Liver (tissue), 9 donors: ENCODE results near the gene EML5. TPM values are rescaled to one million over a fixed set of nuclear protein-coding genes. Genes with fewer than 3 reads are reported as not detected.

Source experiments
- DNase-seq: peaks from one replicate; pipeline ENCODE4 v3.0.0-alpha.2; 2017; ENCODE audit warnings: low spot score
- H3K27ac ChIP-seq, 2 donors: one replicate each; pipeline ENCODE4 v1.7.0; 2013; ENCODE audit warnings: inconsistent platforms in 2 of 2, low read length in 2 of 2, control low read depth in 1 of 2, low read depth in 1 of 2, mild to moderate bottlenecking in 1 of 2
- H3K27me3 ChIP-seq, 4 donors: one replicate each; pipeline versions ENCODE4 v1.6.1 to v1.7.0; 2013; ENCODE audit warnings: low read length in 3 of 4, inconsistent platforms in 1 of 4, mild to moderate bottlenecking in 1 of 4, moderate library complexity in 1 of 4; ENCODE audit not compliant: control insufficient read depth in 4 of 4, insufficient read depth in 4 of 4
- H3K36me3 ChIP-seq, 4 donors: one replicate each; pipeline versions ENCODE4 v1.6.1 to v1.7.0; 2013; ENCODE audit warnings: low read length in 3 of 4, mild to moderate bottlenecking in 3 of 4, low read depth in 1 of 4, moderate library complexity in 1 of 4; ENCODE audit not compliant: control insufficient read depth in 4 of 4, insufficient read depth in 3 of 4
- H3K4me1 ChIP-seq, 4 donors: one replicate each; pipeline versions ENCODE4 v1.6.1 to v1.7.0; 2013; ENCODE audit warnings: low read length in 3 of 4, mild to moderate bottlenecking in 3 of 4, moderate library complexity in 1 of 4; ENCODE audit not compliant: control insufficient read depth in 4 of 4, insufficient read depth in 4 of 4
- H3K4me3 ChIP-seq, 3 donors: one replicate each; pipeline versions ENCODE4 v1.6.1 to v1.7.0; 2013; ENCODE audit warnings: low read length in 3 of 3, control low read depth in 1 of 3, low read depth in 1 of 3, mild to moderate bottlenecking in 1 of 3
- H3K9ac ChIP-seq, 2 donors: one replicate each; pipeline ENCODE4 v1.7.0; 2013; ENCODE audit warnings: low read length in 2 of 2, mild to moderate bottlenecking in 2 of 2, moderate library complexity in 2 of 2, control low read depth in 1 of 2, low read depth in 1 of 2
- H3K9me3 ChIP-seq, 4 donors: one replicate each; pipeline versions ENCODE4 v1.6.1 to v1.7.0; 2013; ENCODE audit warnings: low read length in 3 of 4; ENCODE audit not compliant: control insufficient read depth in 4 of 4
- ATF3 ChIP-seq: IDR thresholded peaks from 2 replicates; pipeline ENCODE4 v1.6.1; 2016; ENCODE audit warnings: antibody characterized with exemption
- CTCF ChIP-seq: fragments of 150-350 bp; IDR thresholded peaks from 2 replicates; pipeline ENCODE4 v1.5.1; 2017; ENCODE audit warnings: improper control_type of control experiment, low read depth, low read length; ENCODE audit not compliant: missing input control
- EGR1 ChIP-seq, 2 donors: IDR thresholded peaks; 2 replicates each; pipeline ENCODE4 v1.6.1; 2016 to 2018; ENCODE audit warnings: antibody characterized with exemption in 2 of 2, low read depth in 2 of 2
- FOXA1 ChIP-seq: IDR thresholded peaks from 2 replicates; pipeline ENCODE4 v1.6.1; 2016; ENCODE audit warnings: antibody characterized with exemption
- FOXA2 ChIP-seq: IDR thresholded peaks from 2 replicates; pipeline ENCODE4 v1.6.1; 2016; ENCODE audit warnings: antibody characterized with exemption
- GABPA ChIP-seq, 2 donors: IDR thresholded peaks in 1 of 2; conservative IDR thresholded peaks in 1 of 2; 2 replicates each; pipeline ENCODE4 v1.6.1; 2016; ENCODE audit warnings: antibody characterized with exemption in 2 of 2, mild to moderate bottlenecking in 1 of 2, moderate library complexity in 1 of 2
- HNF4A ChIP-seq, 2 donors: conservative IDR thresholded peaks; 2 replicates each; pipeline ENCODE4 v1.6.1; 2016; ENCODE audit warnings: antibody characterized with exemption in 2 of 2, mild to moderate bottlenecking in 2 of 2
- HNF4G ChIP-seq: IDR thresholded peaks from 2 replicates; pipeline ENCODE4 v1.6.1; 2016; ENCODE audit warnings: antibody characterized with exemption
- JUND ChIP-seq, 2 donors: IDR thresholded peaks; 2 replicates each; pipeline ENCODE4 v1.6.1; 2016; ENCODE audit warnings: antibody characterized with exemption in 2 of 2
- MAX ChIP-seq: IDR thresholded peaks from 2 replicates; pipeline ENCODE4 v1.6.1; 2016; ENCODE audit warnings: antibody characterized with exemption
- NR2F2 ChIP-seq: IDR thresholded peaks from 2 replicates; pipeline ENCODE4 v1.6.1; 2016; ENCODE audit warnings: antibody characterized with exemption
- REST ChIP-seq: IDR thresholded peaks from 2 replicates; pipeline ENCODE4 v1.6.1; 2016; ENCODE audit warnings: antibody characterized with exemption, mild to moderate bottlenecking
- RXRA ChIP-seq, 2 donors: IDR thresholded peaks; 2 replicates each; pipeline ENCODE4 v1.6.1; 2017 to 2018; ENCODE audit warnings: antibody characterized with exemption in 2 of 2, mild to moderate bottlenecking in 1 of 2
- SP1 ChIP-seq: IDR thresholded peaks from 2 replicates; pipeline ENCODE4 v1.6.1; 2018; ENCODE audit warnings: antibody characterized with exemption, mild to moderate bottlenecking
- TAF1 ChIP-seq: conservative IDR thresholded peaks from 2 replicates; pipeline ENCODE4 v1.6.1; 2016; ENCODE audit warnings: antibody characterized with exemption, mild to moderate bottlenecking
- YY1 ChIP-seq: IDR thresholded peaks from 2 replicates; pipeline ENCODE4 v1.6.1; 2016; ENCODE audit warnings: antibody characterized with exemption, mild to moderate bottlenecking
- ZBTB33 ChIP-seq: IDR thresholded peaks from 2 replicates; pipeline ENCODE4 v1.6.1; 2016; ENCODE audit warnings: antibody characterized with exemption
- WGBS: extraction: QIAGEN DNeasy Blood & Tissue Kit; methylation state at CpG from one replicate; pipeline ENCODE4 v1.1.7; 2013; 5-methylcytosine and 5-hydroxymethylcytosine counted together
- polyA plus RNA-seq, 2 donors: library from polyadenylated mRNA; stranded (reverse) in 1 of 2; unstranded in 1 of 2; fragments of 200-250 nt in 1 of 2; fragments of >200 nt in 1 of 2; fragmentation: Nextera tagmentation in 1 of 2; extraction: Ambion mirVana in 1 of 2; gene quantifications; one replicate each; pipeline versions ENCODE4 v1.2.1 to v1.2.3, GENCODE V29; 2013 to 2015
- total RNA-seq, 2 donors: library from RNA; depleted of rRNA; stranded (reverse); fragments of >200 nt; gene quantifications; one replicate each; pipeline ENCODE4 v1.2.3, GENCODE V29; 2014
- donor health status: healthy.
- donor health status: healthy.
- donor health status: healthy.
- donor health status: healthy.
- donor health status: healthy.

Gene EML5
- total and polyA plus RNA-seq, 4 donors = 0.09 to 3.8 (median 0.55) TPM

GRCh38 chr14:88616697-88617096 is 176.1 kb downstream of the EML5 start:
- H3K27ac ChIP-seq = no peak overlapping the region
- TF ChIP-seq FOXA1 = no peak
- no peak for TF ChIP-seq GABPA (IDR thresholded peaks at IDR 0.05 in 1 of 2, conservative IDR thresholded peaks at IDR 0.05 in 1 of 2)
- TF ChIP-seq ZBTB33 = no peak
- TF ChIP-seq EGR1 (IDR thresholded peaks at IDR 0.05; ENCODE audit: low read depth in 2 of 2) = no peak
- TF ChIP-seq NR2F2 = no peak
- no peak for TF ChIP-seq SP1
- no peak for TF ChIP-seq CTCF
- TF ChIP-seq MAX = no peak
- TF ChIP-seq REST = no peak
- no peak for TF ChIP-seq TAF1
- no peak for TF ChIP-seq RXRA (IDR thresholded peaks at IDR 0.05)
- no peak for TF ChIP-seq FOXA2
- no peak for TF ChIP-seq JUND (IDR thresholded peaks at IDR 0.05)
- 93% methylated on average over 1 of the region's 1 CpG for WGBS

GRCh38 chr14:88614218-88614907 is 178.4 kb downstream of the EML5 start:
- Histone ChIP-seq H3K27ac (peak overlapping the region; percentile 11 to 58), H3K4me1 (peaks cover 0 to 16% (median 9%) of the 10 kb centered on the region in 4 donors), H3K9me3 (no peaks in the 10 kb centered on the region), H3K27me3 (no peaks in the 10 kb centered on the region), H3K9ac (no peak overlapping the region), H3K36me3 (peaks cover 5 to 29% (median 23%) of the 10 kb centered on the region in 4 donors), H3K4me3 (no peak overlapping the region)
- DNase-seq = no peak
- WGBS = 91% methylated on average over 3 of the region's 3 CpGs
- TF ChIP-seq EGR1 (IDR thresholded peaks at IDR 0.05; ENCODE audit: low read depth in 2 of 2) = no peak
- no peak for TF ChIP-seq FOXA2
- no peak for TF ChIP-seq SP1
- no peak for TF ChIP-seq ATF3
- no peak for TF ChIP-seq TAF1
- no peak for TF ChIP-seq GABPA (IDR thresholded peaks at IDR 0.05 in 1 of 2, conservative IDR thresholded peaks at IDR 0.05 in 1 of 2)
- TF ChIP-seq REST = no peak
- no peak for TF ChIP-seq YY1
- TF ChIP-seq HNF4A (conservative IDR thresholded peaks at IDR 0.05) = no peak
- no peak for TF ChIP-seq CTCF
- no peak for TF ChIP-seq HNF4G

More at GRCh38 chr14:88616697-88617096, 176.1 kb downstream of the EML5 start:
- no peaks in the 10 kb centered on the region for H3K27me3 ChIP-seq
- no peak for DNase-seq
- peaks cover 0 to 16% (median 9%) of the 10 kb centered on the region in 4 donors for H3K4me1 ChIP-seq
- H3K4me3 ChIP-seq = no peak overlapping the region
- peaks cover 2 to 12% (median 5%) of the 10 kb centered on the region in 4 donors for H3K36me3 ChIP-seq
- H3K9ac ChIP-seq = no peak overlapping the region
- no peaks in the 10 kb centered on the region for H3K9me3 ChIP-seq
